ENCODE data around the gene ACYP2. TPM values are rescaled to one million over a fixed set of nuclear protein-coding genes. Genes with fewer than 3 reads are reported as not detected.

ACYP2 gene
- total RNA-seq, 1 donor from 2014 or later: 76.7 TPM

DNA sequence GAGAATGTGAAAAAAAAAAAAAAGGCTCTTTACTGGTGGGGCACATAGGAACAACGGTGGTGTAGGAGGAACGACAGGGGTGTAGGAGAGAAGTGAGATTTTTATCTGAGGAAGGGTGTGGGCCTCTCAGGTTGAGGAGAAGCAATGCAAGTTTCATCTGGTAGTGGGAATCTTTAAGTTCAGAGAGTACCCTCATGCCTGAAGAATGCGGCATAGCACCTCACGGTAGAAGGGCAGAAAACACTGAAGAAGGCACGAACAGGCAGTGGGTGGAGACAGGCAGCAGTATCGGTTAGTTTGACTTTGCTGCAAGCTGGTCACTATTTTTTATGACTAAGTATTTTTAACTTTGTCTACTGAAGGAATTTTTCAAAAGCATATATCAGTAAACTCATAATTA lies 192.8 kb downstream of the ACYP2 start:
- Histone ChIP-seq H3K4me3 (no peak overlapping the region), H3K36me3 (no peaks in the 10 kb centered on the region), H3K4me1 (no peaks in the 10 kb centered on the region), H3K27ac (replicated peaks) (no peak overlapping the region), H3K27me3 (ENCODE audit: low read depth) (no peaks in the 10 kb centered on the region), H3K9me3 (replicated peaks) (no peaks in the 10 kb centered on the region)
- DNase-seq: no peak
- intact Hi-C loops (cut with micrococcal nuclease): loop anchor here (10.0 kb wide), 1 partner anchor 1007 kb away; no protein-coding TSS in a partner anchor
- TF ChIP-seq, protein P1, sequence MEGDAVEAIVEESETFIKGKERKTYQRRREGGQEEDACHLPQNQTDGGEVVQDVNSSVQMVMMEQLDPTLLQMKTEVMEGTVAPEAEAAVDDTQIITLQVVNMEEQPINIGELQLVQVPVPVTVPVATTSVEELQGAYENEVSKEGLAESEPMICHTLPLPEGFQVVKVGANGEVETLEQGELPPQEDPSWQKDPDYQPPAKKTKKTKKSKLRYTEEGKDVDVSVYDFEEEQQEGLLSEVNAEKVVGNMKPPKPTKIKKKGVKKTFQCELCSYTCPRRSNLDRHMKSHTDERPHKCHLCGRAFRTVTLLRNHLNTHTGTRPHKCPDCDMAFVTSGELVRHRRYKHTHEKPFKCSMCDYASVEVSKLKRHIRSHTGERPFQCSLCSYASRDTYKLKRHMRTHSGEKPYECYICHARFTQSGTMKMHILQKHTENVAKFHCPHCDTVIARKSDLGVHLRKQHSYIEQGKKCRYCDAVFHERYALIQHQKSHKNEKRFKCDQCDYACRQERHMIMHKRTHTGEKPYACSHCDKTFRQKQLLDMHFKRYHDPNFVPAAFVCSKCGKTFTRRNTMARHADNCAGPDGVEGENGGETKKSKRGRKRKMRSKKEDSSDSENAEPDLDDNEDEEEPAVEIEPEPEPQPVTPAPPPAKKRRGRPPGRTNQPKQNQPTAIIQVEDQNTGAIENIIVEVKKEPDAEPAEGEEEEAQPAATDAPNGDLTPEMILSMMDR (IDR thresholded peaks at IDR 0.05; ENCODE audit: borderline replicate concordance): no peak

DNA sequence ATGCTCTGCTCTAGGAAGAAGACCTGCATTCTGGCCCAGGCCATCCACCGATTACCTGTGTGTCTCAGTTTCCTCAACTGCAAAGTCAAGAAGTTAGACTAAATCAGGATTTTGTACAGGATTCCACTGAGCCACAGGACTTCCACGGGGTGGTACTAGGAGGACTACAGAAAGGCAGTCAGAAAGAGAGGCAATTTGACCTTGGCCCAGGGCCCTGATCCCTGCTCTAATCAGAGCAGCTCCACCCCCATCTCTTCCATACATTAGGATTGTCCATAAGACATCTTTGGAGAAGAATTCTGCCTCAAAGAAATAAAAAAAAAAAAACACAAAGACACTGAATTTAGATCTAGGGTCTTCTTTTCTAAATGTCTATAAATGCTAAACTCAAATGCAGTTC lies 193.4 kb downstream of the ACYP2 start:
- Histone ChIP-seq H3K9me3 (replicated peaks) (no peaks in the 10 kb centered on the region), H3K36me3 (no peaks in the 10 kb centered on the region), H3K4me1 (no peaks in the 10 kb centered on the region), H3K27me3 (ENCODE audit: low read depth) (no peaks in the 10 kb centered on the region), H3K4me3 (no peak overlapping the region), H3K27ac (replicated peaks) (no peak overlapping the region)
- intact Hi-C loops (cut with micrococcal nuclease): loop anchor here (10.0 kb wide), 1 partner anchor 1006 kb away; no protein-coding TSS in a partner anchor
- TF ChIP-seq, protein P1 (IDR thresholded peaks at IDR 0.05; ENCODE audit: borderline replicate concordance): no peak
- no peak for DNase-seq

DNA sequence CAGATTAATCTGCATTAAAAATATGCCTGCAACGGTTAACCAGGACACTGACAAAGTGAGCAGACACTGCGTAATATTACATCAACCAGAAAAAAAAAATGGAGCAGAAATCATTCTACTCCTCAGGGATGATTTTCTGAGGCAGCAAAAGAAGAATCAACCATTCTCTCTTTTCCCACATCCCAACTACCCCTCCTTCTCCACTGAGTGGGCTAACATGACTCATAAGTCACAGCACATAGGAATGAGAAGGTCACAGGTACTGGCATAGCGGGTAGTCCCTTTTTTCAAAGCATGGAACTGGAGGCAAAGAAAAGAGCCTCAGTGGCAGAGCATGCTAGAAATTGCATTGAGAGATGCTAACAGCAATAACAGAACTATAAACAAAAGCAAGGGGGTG lies 194.9 kb downstream of the ACYP2 start:
- no peak overlapping the region for H3K4me3 ChIP-seq
- H3K36me3 ChIP-seq: no peaks in the 10 kb centered on the region
- intact Hi-C loops (cut with micrococcal nuclease): loop anchor here (10.0 kb wide), 1 partner anchor 76 kb away; no protein-coding TSS in a partner anchor
- H3K27me3 ChIP-seq (ENCODE audit: low read depth): no peaks in the 10 kb centered on the region
- no peaks in the 10 kb centered on the region for H3K9me3 ChIP-seq (replicated peaks)
- TF ChIP-seq, protein P1 (IDR thresholded peaks at IDR 0.05; ENCODE audit: borderline replicate concordance): no peak
- no peaks in the 10 kb centered on the region for H3K4me1 ChIP-seq
- no peak for DNase-seq
- no peak overlapping the region for H3K27ac ChIP-seq (replicated peaks)

GRCh38 chr2:54310961-54311360 lies 195.5 kb downstream of the ACYP2 start:
- no peak overlapping the region for H3K27ac ChIP-seq (replicated peaks)
- intact Hi-C loops (cut with micrococcal nuclease): loop anchor here (10.0 kb wide), 1 partner anchor 76 kb away; no protein-coding TSS in a partner anchor
- no peaks in the 10 kb centered on the region for H3K4me1 ChIP-seq
- no peaks in the 10 kb centered on the region for H3K27me3 ChIP-seq (ENCODE audit: low read depth)
- no peak overlapping the region for H3K4me3 ChIP-seq
- peaks cover 3% of the 10 kb centered on the region for H3K9me3 ChIP-seq (replicated peaks)
- no peaks in the 10 kb centered on the region for H3K36me3 ChIP-seq
- TF ChIP-seq, protein P1 (IDR thresholded peaks at IDR 0.05; ENCODE audit: borderline replicate concordance): no peak
- no peak for DNase-seq

DNA sequence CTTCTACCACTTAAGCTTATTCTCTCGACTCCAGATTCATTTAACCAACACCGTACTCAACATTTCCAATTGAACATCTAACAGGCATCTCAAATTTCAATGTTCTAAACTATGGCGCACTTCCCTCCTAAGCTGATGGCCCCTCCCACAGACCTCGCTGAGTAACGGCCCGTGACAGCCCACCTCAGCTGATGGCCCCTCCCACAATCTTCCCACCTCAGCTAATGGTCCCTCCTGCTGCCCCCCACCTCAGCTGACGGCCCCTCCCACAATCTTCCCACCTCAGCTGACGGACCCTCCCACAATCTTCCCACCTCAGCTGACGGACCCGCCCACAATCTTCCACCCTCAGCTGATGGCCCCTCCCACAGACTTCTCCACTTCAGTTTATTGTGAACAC lies 197.7 kb downstream of the ACYP2 start:
- H3K36me3 ChIP-seq: no peaks in the 10 kb centered on the region
- H3K4me3 ChIP-seq: no peak overlapping the region
- peaks cover 8% of the 10 kb centered on the region for H3K9me3 ChIP-seq (replicated peaks)
- no peak for DNase-seq
- intact Hi-C loops (cut with micrococcal nuclease): loop anchor here (10.0 kb wide), 1 partner anchor 78 kb away; no protein-coding TSS in a partner anchor
- TF ChIP-seq, protein P1 (IDR thresholded peaks at IDR 0.05; ENCODE audit: borderline replicate concordance): no peak
- H3K27me3 ChIP-seq (ENCODE audit: low read depth): no peaks in the 10 kb centered on the region
- H3K27ac ChIP-seq (replicated peaks): no peak overlapping the region
- peaks cover 5% of the 10 kb centered on the region for H3K4me1 ChIP-seq
